Measurements from ENCODE around the gene RAPGEF4.

RAPGEF4 gene

DNA sequence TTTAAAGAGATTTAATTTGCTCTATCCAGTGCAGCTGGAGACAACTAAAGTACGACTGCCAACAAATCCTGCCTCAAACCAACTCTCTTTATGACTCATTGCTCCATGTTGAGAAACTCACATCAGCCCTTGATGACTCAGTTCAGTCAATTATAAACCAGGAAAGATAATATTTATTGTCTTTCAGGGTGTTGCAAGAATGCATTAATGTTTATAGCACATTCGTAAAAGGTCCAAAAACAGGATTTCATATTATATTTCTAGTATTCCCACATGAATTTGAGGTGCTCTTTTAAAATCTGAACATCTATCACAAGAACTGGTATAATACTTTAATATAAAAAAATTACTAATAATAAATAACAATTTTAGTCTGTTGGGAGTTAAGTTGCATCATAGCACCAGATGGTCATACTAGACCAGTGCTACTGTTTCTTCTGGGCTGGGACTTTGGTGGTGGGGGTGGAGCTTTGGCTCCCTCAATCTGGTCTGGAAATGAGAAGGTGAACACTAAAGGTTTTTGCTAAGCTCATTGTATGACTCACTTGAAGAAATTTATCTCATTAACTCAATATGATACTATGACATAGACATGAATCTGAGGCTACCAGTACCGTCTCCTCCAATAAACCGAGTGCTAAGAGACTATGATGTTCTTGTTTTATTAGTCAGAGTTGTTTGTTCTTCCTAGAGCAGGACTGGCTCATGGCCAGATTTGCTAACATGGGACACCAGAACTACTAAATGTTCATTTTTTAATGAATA lies 313.4 kb downstream of the RAPGEF4 start:
- H3K4me3 ChIP-seq (ENCODE audit: low read length), result no peak overlapping the region
- no peaks in the 10 kb centered on the region for H3F3A ChIP-seq (ENCODE audit: control insufficient read depth, insufficient read depth)
- H3K36me3 ChIP-seq (ENCODE audit: control insufficient read depth, low read length), result no peaks in the 10 kb centered on the region
- no peaks in the 10 kb centered on the region for H3K9me2 ChIP-seq (replicated peaks; ENCODE audit: control insufficient read depth, low read length)
- H3K4me1 ChIP-seq (ENCODE audit: control insufficient read depth, low read length), result no peaks in the 10 kb centered on the region
- H3K27ac ChIP-seq (ENCODE audit: low read depth, low read length), result no peak overlapping the region
- no peak for TF ChIP-seq EZH2phosphoT487 (IDR thresholded peaks at IDR 0.05; ENCODE audit: borderline replicate concordance, low read length)
- TF ChIP-seq, protein P1, sequence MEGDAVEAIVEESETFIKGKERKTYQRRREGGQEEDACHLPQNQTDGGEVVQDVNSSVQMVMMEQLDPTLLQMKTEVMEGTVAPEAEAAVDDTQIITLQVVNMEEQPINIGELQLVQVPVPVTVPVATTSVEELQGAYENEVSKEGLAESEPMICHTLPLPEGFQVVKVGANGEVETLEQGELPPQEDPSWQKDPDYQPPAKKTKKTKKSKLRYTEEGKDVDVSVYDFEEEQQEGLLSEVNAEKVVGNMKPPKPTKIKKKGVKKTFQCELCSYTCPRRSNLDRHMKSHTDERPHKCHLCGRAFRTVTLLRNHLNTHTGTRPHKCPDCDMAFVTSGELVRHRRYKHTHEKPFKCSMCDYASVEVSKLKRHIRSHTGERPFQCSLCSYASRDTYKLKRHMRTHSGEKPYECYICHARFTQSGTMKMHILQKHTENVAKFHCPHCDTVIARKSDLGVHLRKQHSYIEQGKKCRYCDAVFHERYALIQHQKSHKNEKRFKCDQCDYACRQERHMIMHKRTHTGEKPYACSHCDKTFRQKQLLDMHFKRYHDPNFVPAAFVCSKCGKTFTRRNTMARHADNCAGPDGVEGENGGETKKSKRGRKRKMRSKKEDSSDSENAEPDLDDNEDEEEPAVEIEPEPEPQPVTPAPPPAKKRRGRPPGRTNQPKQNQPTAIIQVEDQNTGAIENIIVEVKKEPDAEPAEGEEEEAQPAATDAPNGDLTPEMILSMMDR (IDR thresholded peaks at IDR 0.05; ENCODE audit: low read depth, low read length, poor library complexity, severe bottlenecking), result no peak
- H3K79me2 ChIP-seq (ENCODE audit: control insufficient read depth, low read length), result no peaks in the 10 kb centered on the region
- no peaks in the 10 kb centered on the region for H3K9me3 ChIP-seq (ENCODE audit: control insufficient read depth, insufficient read depth, low read length)
- H4K20me1 ChIP-seq (ENCODE audit: control insufficient read depth, insufficient read depth, low read depth, low read length), result no peaks in the 10 kb centered on the region
- no peaks in the 10 kb centered on the region for H3K27me3 ChIP-seq (ENCODE audit: control insufficient read depth, low read length)
- no peak overlapping the region for H3K4me2 ChIP-seq (ENCODE audit: low read length)

DNA sequence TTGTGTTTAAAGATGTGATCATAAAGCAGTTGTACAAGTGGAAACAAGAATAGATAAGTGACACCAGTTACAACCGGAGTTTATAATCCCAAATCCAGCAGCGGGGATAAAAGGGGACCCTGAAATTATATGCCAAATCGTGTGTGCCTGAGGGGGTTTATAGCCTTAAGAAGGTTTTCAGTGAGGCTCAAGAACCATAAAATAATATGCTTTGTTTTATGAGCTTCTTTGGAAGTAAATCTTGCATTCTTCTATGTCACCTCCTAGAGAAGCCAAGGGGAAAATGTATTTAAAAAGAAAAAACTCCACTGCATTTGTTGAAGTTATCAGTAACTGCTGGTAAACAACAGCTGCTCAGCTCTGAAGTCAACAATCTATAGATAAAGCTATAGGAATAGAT lies 314.2 kb downstream of the RAPGEF4 start:
- Histone ChIP-seq H3K4me2 (ENCODE audit: low read length) (no peak overlapping the region), H3F3A (ENCODE audit: control insufficient read depth, insufficient read depth) (no peaks in the 10 kb centered on the region), H3K9me2 (replicated peaks; ENCODE audit: control insufficient read depth, low read length) (no peaks in the 10 kb centered on the region), H3K79me2 (ENCODE audit: control insufficient read depth, low read length) (no peaks in the 10 kb centered on the region), H3K4me3 (ENCODE audit: low read length) (no peak overlapping the region), H4K20me1 (ENCODE audit: control insufficient read depth, insufficient read depth, low read depth, low read length) (no peaks in the 10 kb centered on the region), H3K27me3 (ENCODE audit: control insufficient read depth, low read length) (no peaks in the 10 kb centered on the region), H3K4me1 (ENCODE audit: control insufficient read depth, low read length) (no peaks in the 10 kb centered on the region), H3K9me3 (ENCODE audit: control insufficient read depth, insufficient read depth, low read length) (no peaks in the 10 kb centered on the region), H3K27ac (ENCODE audit: low read depth, low read length) (no peak overlapping the region), H3K36me3 (ENCODE audit: control insufficient read depth, low read length) (no peaks in the 10 kb centered on the region)
- TF ChIP-seq, protein P1 (IDR thresholded peaks at IDR 0.05; ENCODE audit: low read depth, low read length, poor library complexity, severe bottlenecking), result no peak
- TF ChIP-seq EZH2phosphoT487 (IDR thresholded peaks at IDR 0.05; ENCODE audit: borderline replicate concordance, low read length), result no peak

DNA sequence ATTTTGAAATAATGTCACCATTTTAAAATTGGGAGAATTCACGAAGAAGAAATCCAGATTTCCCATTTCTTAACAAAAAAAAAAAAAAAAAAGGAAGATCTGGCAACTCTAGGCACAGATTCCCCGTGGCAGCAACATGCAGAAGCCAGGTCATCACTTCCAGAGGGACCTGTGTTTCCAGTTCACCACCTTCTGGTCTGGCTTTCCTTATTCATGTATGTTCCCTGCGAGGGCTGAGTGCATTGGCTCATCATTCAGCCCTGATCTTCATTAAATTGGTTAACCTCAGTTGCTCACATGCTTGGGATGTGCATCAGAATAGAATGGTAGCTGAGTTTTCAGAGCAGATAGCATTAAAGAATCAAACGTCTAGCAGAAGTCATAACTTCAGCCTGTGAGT lies 315.0 kb downstream of the RAPGEF4 start:
- H3K4me1 ChIP-seq (ENCODE audit: control insufficient read depth, low read length), result no peaks in the 10 kb centered on the region
- H3K4me2 ChIP-seq (ENCODE audit: low read length), result no peak overlapping the region

More for the DNA sequence above, 315.0 kb downstream of the RAPGEF4 start:
- H3K27me3 ChIP-seq (ENCODE audit: control insufficient read depth, low read length), result no peaks in the 10 kb centered on the region
- TF ChIP-seq, protein P1 (IDR thresholded peaks at IDR 0.05; ENCODE audit: low read depth, low read length, poor library complexity, severe bottlenecking), result no peak
- TF ChIP-seq EZH2phosphoT487 (IDR thresholded peaks at IDR 0.05; ENCODE audit: borderline replicate concordance, low read length), result no peak
- H4K20me1 ChIP-seq (ENCODE audit: control insufficient read depth, insufficient read depth, low read depth, low read length), result no peaks in the 10 kb centered on the region
- no peaks in the 10 kb centered on the region for H3K9me2 ChIP-seq (replicated peaks; ENCODE audit: control insufficient read depth, low read length)
- H3K4me3 ChIP-seq (ENCODE audit: low read length), result no peak overlapping the region
- H3K9me3 ChIP-seq (ENCODE audit: control insufficient read depth, insufficient read depth, low read length), result no peaks in the 10 kb centered on the region
- H3K27ac ChIP-seq (ENCODE audit: low read depth, low read length), result no peak overlapping the region
- H3K36me3 ChIP-seq (ENCODE audit: control insufficient read depth, low read length), result no peaks in the 10 kb centered on the region
- H3K79me2 ChIP-seq (ENCODE audit: control insufficient read depth, low read length), result no peaks in the 10 kb centered on the region
- H3F3A ChIP-seq (ENCODE audit: control insufficient read depth, insufficient read depth), result no peaks in the 10 kb centered on the region
